Measurements from ENCODE around the gene FIGNL2.
"Not testable (repeated sequence)": the region's sequence is repeated elsewhere in the genome, so short reads cannot be mapped to it uniquely, and the experiment has no call there.

Gene FIGNL2

DNA sequence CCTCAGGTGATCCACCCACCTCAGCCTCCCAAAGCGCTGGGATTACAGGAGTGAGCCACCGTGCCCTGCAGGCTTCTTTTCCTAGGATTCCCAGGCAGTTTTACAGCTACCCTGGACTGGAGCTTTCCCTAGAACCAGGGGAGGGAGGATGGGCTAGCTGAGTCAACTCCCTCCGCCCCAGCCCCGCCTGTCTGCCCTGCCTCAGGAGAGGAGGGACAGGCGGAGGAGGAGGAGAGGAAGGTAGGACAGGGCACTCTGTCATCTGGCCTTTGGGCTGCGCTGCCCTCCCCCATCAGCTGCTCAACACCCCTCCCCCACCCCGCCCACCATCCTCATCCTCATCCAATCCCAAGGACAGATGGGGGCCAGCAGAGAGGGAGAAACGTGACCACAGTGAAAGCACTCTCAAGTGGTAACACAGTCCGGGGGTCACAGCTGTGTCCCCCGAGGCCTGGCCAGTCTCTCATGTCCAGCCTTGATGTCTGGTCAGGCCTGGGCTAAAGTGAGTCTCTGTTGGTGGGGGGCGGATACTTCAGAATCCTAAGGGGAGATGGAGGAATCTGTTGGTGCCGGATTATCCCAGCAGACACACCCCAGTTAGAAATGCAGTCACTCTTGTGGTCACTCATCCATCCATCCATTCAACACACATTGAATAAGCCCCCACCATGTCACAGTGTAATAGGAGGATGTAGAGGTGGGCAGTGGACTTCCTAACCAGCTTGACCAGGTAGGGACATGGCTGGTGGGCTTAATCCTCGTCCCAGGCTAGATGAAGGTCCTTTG, 12.3 kb downstream of the FIGNL2 start:
- no peak for DNase-seq (ENCODE audit: low read depth in 2 of 2)

- no peak for DNase-seq (ENCODE audit: low read depth in 2 of 2)
Measured at GRCh38 chr12:51834411-51834810, 14.1 kb downstream of the FIGNL2 start.

GRCh38 chr12:51833448-51834227, 14.9 kb downstream of the FIGNL2 start:
- DNase-seq (ENCODE audit: low read depth in 2 of 2), result no peak

DNA sequence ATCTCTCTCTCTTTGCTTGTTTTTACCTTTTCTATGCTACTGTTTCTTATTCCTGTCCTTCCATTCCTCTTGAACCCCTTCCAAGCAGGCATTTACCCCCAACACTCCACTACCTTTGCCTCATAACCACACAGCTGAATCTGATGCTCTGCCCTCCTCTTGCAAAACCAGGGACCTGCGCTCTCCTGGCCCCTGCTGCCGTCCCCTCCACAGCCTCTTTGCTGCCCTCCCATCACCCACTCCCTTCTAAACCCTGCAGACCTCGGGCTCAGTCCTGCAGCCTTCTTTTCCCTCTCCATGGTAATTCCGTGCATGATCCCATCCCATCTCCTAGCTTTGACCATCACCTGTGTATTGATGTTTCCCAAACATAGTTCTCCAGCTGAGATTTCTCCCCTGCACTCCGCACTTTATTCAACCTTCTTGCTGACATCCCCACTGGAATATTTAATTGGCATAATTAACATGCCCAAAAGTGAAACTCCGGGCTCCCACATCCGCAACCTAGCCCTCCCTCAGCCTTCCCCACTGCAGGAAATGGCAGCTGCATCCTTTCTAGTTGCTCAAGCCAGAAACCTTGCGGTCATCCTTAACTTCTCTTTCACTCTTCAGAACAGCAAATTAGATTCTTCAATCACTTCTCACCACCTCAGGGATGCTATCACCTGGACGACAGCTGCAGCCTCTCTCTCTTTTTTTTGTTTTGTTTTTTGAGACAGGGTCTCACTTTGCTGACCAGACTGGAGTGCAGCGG, 16.0 kb downstream of the FIGNL2 start:
- DNase-seq (ENCODE audit: low read depth in 2 of 2), result no peak

- not testable (repeated sequence) for DNase-seq (ENCODE audit: low read depth in 2 of 2)
Measured at GRCh38 chr12:51831817-51832216, 16.7 kb downstream of the FIGNL2 start.

DNA sequence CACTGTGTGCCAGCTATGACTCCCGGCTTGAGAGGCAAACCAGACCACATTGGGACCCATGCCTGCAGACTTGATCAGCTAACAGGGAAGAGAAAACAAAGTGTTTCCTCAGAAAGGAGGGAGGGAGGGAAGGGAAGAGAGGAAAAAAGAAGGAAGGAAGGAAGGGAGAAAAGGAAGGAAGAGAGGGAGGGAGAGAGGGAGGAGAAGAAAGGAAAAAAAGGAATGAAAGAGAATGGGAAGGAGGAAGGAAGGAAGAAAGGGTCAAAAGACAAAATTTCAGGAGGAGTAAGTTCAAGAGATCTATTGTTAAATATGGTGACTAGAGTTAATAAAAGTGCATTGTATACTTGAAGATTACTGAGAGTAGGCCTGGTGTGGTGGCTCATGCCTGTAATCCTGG, 18.9 kb downstream of the FIGNL2 start:
- DNase-seq (ENCODE audit: low read depth in 2 of 2), result no peak

DNA sequence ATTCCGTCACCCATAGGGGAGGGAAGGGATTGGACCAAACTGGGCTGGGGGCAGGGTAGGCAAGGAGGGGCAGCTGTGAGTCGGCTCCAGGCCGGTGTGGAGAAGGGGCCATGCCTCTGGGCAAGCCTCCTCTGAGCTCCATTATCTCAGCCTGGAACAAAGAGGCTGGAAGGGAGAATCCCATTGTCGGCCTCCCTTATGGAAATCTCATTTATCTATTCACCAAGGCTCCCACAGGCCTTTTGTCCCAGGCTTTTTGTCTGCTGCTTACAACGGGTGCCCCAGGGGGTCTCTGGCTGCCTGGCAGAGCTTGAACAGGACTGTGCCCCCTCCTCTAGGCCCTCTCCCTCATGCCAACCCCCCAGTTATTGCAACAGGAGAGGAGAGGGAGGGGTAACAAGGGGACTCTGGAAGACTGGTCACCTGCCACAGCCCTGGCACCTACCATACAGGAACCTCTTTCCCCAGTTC, 19.5 kb downstream of the FIGNL2 start:
- DNase-seq (ENCODE audit: low read depth in 2 of 2), result no peak

DNA sequence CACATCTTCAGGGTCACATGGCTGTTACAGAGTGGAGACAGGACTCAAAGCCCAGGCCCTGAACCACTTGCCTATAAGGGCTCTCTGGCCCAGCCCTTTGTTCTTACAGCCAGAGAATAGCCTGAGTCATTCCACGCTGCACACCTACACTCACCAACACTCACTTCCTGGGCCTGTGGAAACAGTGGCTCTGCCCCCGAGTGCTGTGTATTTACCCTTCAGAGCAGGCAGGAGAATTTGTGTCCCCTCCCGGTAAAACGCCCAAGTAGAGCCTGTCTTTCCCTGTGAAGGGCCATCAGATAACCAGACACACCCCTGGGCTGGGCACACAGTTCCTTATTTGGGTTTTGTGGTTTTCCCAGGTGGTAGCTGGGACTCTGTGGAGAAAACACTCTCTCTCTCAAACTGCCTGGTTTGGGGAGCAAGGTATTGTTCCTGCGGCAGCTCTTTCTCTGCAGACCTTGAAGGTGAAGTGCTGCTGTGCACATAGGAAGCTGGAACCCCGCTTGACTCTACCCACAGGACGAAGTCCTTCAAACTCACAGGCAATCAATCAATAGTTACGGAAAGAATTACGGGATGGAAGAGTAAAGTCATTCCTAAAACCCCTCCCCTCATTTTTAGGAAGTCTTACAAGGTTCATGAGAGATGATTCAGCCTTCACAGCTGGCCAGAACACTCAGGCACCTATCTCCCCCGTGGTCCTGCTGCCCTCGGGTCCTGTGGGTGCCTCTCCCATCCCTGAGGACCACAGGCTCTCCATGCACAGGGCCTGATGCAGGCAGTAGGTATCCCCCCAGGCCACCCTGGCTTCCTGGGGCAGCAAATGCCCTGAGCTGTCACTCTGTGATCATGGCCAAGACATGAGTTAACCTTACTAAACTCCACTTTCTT, 20.3 kb downstream of the FIGNL2 start:
- no peak for DNase-seq (ENCODE audit: low read depth in 2 of 2)

- no peak for DNase-seq (ENCODE audit: low read depth in 2 of 2)
Measured at GRCh38 chr12:51826881-51827280, 21.6 kb downstream of the FIGNL2 start.

DNA sequence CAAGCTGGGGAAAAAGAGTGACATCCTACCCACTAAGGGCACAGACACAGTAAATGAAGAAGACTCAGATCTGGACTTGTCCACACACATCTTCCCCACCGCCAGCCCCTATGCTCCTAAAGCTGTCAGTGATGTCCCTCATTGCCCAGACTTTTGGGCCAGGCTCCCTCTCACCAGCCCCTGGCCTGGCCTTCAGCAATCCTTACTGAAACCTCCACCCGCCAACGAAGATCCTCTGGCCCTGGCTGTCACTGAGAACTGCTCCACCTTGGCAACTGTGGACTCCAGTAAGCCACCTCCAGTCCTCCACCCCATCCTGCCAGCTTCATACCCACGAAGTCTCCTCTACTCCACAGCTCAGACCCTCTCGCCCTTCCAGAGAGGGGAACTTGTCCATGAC, 23.3 kb downstream of the FIGNL2 start:
- no peak for DNase-seq (ENCODE audit: low read depth in 2 of 2)

DNA sequence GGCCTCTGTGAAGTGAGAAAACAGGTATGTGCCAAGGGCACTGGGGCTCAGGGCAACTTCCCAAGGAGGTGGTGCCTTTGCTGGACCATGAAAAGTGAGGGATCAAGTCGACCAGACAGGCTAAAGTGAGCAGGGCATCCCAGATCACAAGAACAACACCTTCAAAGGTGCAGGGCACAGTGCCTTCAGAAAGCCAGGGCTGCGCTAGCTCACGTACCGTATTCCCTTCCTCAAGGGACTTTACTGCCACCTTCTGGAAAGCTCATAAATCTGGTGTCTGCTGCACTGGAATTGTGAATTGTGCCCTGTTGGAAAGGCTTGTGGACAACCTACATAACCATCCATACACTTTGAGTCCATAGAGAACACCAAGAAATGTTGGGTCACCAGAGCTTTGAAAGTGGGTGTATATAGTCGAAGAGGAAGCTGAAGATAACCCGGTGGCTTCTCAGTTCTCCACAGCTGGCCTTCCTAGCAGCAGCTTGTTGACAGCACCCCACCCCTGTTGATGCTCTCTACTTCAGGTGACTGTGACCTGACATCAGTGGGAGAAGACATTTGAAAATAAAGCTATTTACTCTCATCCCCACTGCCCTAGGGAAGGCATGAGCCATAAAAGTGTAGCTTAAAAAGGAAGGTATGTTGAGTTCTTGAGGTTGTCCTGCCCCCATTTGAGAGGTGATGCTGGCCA, 24.5 kb downstream of the FIGNL2 start:
- no peak for DNase-seq (ENCODE audit: low read depth in 2 of 2)

GRCh38 chr12:51822956-51823355, 25.6 kb downstream of the FIGNL2 start:
- no peak for DNase-seq (ENCODE audit: low read depth in 2 of 2)

DNA sequence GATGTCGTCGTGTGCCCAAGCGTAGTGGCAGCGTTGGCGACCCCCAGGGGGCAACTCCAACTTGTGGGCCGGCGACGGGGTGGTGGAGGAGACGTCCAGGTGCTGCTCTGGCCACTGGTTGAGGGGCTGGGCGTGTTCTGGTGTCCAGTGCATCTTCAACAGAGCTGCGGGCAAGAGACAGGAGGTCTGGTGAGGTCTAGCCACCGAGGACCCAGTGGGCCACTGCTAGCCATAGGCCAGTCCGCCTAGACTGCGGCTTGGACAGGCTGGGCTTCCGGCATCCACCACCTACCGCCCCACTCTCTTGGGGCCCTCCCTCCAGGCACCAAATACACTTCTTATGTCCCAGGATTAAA, 26.3 kb downstream of the FIGNL2 start:
- no peak for DNase-seq (ENCODE audit: low read depth in 2 of 2)

DNA sequence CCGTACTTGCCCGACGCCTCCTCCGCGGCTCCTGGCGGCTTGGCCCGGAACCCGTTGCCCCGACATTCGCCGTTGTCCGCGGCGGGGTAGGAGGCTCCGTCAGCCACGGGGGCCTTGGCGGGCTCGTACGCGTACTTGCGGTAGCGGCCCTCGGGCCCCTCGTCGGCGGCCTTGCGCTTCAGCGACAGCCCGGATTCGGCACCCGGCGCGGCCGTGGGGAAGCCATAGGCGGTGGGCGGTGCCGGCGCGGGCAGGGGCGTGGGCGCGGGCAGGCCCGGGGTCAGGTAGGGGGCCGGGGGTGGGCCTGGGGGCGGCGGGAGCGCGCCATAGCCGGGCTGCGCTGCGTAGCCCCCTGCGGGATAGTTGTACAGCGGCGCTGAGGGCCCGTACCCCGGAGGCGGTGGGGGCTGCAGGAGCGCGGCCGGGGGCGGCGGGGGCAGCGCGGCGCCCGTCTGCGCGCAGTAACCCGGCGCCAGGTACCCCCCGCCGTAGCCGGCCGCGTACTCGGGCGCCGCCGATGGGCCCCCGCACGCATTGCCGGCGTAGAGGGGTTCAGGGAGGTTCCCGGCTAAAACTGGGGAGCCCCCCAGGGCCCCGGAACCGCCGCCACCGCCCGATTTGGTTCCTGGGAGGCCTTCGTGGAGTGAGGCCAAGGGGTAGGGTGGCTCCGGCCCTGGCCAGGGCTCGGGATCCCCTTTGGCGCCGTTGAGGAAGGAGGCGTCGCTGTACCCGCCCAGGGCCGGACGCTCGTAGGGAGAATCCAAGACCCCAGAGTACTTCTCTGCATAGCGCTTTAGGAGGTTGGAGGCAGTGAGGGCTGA, 26.9 kb downstream of the FIGNL2 start:
- peak in 1 of 2 donors; percentile 23 for DNase-seq (ENCODE audit: low read depth in 2 of 2)

DNA sequence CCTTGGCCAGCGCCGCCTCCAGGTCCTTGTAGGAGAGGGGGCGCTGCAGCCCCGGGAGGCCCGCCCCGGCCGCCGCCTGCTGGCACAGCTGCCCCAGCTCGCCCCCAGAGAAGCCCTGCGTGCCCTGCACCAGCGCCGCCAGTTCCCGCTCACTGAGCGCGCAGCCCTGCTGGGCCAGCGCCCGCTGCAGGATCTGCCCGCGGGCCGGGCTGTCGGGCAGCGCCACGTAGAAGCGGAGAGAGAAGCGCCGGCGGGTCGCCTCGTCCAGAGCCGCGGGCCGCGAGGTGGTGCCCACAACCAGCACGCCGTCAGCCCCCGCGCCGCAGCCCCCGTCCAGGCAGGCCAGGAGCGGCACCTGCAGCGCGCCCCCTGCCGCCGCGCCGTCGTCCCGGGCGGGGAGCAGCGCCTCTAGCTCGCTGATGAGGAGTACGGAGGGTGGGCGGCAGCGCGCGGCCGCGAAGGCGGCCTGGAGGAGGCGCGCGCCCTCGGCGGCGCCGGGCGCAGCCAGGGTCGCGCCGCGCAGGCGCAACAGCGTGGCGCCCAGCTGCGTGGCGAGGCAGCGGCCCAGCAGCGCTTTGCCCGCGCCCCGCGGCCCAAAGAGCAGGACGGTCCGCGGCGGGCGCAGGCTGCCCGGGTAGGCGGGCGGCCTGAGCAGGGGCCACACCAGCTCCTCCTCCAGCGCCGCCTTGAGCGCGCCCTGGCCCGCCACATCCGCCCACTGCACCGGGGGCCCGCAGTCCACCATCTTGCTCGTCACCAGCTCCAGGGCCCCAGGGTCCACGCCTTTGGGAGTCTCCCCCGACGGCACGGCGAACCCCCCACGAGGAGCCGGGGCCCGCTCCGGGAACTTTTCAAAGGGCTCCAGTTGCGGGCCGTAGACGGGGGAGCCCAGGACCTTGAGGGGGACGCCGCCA, 27.7 kb downstream of the FIGNL2 start:
- peak; percentile 57 to 63 for DNase-seq (ENCODE audit: low read depth in 2 of 2)

DNA sequence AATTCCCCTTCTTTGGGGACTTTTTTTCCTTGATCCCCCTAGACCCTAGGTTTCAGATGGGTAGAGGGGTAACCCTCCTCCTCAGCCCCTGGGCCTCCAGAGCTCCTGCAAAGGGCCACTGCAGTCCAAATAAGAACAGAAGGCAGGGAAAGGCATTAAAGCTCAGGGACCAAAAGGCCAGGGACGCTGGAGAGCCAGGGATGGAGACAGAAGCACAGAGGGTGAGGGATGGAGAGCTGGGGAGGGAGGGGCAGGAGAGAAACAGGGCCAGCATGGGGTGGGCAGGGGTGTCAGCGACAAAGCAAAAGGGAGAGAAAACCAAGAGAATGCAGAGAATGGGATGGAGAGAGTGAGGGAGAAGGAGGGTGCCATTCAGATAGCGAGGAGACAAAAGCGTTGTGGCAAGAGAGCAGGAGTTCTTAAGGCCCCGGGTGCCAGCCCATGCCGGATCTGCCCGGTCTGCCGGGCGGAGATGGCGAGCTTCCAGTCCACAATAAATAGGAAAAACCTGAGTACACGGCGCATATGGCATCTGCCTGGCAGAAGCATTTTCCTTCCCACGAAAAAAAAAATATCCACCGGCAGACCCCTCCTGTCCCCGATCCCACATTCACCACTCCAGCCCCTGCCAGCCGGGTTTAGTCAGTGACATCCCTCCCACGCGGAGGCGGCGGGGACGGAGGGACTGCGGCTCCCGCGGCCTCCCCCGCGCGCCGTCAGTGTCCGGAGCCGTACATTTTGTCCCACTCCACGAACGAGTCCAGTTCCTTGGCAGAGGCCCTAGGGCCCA, 28.6 kb downstream of the FIGNL2 start:
- no peak for DNase-seq (ENCODE audit: low read depth in 2 of 2)

DNA sequence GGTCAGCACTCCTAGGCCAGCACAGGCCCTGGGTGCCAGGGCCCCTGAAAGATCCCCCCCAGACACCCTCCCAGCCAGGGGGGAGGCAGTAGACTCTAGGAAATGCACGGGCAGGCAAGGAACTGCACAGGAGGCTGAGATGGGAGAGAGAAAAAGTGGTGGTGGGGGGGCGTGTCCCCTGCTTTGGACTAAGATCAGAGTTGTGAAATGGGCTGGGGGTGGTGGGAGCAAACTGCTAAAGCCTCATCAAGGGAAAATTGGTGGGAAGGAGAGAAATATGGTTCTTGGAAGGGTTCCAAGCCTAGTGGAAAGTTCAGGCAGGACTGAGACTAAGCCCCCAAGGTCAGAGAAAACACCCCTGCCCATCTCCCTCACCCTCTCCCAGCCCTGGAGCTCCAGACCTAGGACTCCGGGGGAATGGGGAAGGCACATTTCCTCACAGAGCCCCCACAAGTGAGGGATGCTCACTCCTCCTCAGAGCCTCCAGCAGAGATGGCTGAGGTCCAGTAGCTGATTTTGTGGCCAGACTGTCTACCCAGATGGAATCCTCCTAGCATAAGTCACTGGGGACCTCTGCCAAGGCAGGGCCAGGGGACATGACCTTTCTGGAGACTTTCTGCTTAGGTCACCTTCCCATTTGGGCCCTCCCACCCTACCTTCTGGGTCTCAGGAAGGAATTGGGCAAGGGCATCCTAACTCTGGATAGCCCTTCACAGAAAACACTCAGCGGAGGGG, 29.8 kb downstream of the FIGNL2 start:
- DNase-seq (ENCODE audit: low read depth in 2 of 2), result no peak
